WTC11 (cell line): ENCODE measurements around the gene SPATA25.

ENCODE experiments used
- E2F1 ChIP-seq: sonication (generic); formaldehyde crosslinking; IDR thresholded peaks from 2 replicates; pipeline ENCODE4 v1.8.0; 2022; ENCODE audit warnings: mild to moderate bottlenecking, missing genetic modification reagents
- ELF4 ChIP-seq: sonication (generic); formaldehyde crosslinking; IDR thresholded peaks from 2 replicates; pipeline ENCODE4 v1.8.1; 2022; ENCODE audit warnings: low read depth, mild to moderate bottlenecking, moderate library complexity, missing genetic modification reagents
- HMGXB4 ChIP-seq: sonication (generic); formaldehyde crosslinking; IDR thresholded peaks from 2 replicates; pipeline ENCODE4 v1.8.1; 2023; ENCODE audit warnings: mild to moderate bottlenecking, moderate library complexity, missing genetic modification reagents
- MAX ChIP-seq: sonication (generic); formaldehyde crosslinking; IDR thresholded peaks from 2 replicates; pipeline ENCODE4 v1.8.0; 2022; ENCODE audit warnings: mild to moderate bottlenecking, missing genetic modification reagents
- TF ChIP-seq, protein P1 (sequence below): fragments of 200-600 bp; IDR thresholded peaks from 2 replicates; pipeline ENCODE4 v1.8.0; 2022; ENCODE audit warnings: antibody characterized with exemption
- TF ChIP-seq, protein P2 (sequence below): sonication (generic); formaldehyde crosslinking; IDR thresholded peaks from 2 replicates; pipeline ENCODE4 v1.8.0; 2022; ENCODE audit warnings: missing genetic modification reagents

GRCh38 chr20:45909336-45909808, 21.9 kb upstream of the SPATA25 start:
- no peak for TF ChIP-seq MAX (CRISPR knock-in tag)
- TF ChIP-seq, protein P1, sequence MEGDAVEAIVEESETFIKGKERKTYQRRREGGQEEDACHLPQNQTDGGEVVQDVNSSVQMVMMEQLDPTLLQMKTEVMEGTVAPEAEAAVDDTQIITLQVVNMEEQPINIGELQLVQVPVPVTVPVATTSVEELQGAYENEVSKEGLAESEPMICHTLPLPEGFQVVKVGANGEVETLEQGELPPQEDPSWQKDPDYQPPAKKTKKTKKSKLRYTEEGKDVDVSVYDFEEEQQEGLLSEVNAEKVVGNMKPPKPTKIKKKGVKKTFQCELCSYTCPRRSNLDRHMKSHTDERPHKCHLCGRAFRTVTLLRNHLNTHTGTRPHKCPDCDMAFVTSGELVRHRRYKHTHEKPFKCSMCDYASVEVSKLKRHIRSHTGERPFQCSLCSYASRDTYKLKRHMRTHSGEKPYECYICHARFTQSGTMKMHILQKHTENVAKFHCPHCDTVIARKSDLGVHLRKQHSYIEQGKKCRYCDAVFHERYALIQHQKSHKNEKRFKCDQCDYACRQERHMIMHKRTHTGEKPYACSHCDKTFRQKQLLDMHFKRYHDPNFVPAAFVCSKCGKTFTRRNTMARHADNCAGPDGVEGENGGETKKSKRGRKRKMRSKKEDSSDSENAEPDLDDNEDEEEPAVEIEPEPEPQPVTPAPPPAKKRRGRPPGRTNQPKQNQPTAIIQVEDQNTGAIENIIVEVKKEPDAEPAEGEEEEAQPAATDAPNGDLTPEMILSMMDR, result no peak
- no peak for TF ChIP-seq ELF4 (CRISPR knock-in tag)
- TF ChIP-seq HMGXB4 (CRISPR knock-in tag), result no peak
- TF ChIP-seq, protein P2, sequence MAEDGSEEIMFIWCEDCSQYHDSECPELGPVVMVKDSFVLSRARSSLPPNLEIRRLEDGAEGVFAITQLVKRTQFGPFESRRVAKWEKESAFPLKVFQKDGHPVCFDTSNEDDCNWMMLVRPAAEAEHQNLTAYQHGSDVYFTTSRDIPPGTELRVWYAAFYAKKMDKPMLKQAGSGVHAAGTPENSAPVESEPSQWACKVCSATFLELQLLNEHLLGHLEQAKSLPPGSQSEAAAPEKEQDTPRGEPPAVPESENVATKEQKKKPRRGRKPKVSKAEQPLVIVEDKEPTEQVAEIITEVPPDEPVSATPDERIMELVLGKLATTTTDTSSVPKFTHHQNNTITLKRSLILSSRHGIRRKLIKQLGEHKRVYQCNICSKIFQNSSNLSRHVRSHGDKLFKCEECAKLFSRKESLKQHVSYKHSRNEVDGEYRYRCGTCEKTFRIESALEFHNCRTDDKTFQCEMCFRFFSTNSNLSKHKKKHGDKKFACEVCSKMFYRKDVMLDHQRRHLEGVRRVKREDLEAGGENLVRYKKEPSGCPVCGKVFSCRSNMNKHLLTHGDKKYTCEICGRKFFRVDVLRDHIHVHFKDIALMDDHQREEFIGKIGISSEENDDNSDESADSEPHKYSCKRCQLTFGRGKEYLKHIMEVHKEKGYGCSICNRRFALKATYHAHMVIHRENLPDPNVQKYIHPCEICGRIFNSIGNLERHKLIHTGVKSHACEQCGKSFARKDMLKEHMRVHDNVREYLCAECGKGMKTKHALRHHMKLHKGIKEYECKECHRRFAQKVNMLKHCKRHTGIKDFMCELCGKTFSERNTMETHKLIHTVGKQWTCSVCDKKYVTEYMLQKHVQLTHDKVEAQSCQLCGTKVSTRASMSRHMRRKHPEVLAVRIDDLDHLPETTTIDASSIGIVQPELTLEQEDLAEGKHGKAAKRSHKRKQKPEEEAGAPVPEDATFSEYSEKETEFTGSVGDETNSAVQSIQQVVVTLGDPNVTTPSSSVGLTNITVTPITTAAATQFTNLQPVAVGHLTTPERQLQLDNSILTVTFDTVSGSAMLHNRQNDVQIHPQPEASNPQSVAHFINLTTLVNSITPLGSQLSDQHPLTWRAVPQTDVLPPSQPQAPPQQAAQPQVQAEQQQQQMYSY, result no peak
- no peak for TF ChIP-seq E2F1 (CRISPR knock-in tag)
